COLO829 (cell line): ENCODE results near the gene TBC1D16.
"Not testable (repeated sequence)": the region's sequence is repeated elsewhere in the genome, so short reads cannot be mapped to it uniquely, and the experiment has no call there.

Source experiments
- DNase-seq: peaks from one replicate; pipeline ENCODE4 v3.0.0; 2012; ENCODE audit warnings: low spot score

Gene TBC1D16

GRCh38 chr17:80002690-80003490 is 32.8 kb downstream of the TBC1D16 start:
- no peak for DNase-seq

DNA sequence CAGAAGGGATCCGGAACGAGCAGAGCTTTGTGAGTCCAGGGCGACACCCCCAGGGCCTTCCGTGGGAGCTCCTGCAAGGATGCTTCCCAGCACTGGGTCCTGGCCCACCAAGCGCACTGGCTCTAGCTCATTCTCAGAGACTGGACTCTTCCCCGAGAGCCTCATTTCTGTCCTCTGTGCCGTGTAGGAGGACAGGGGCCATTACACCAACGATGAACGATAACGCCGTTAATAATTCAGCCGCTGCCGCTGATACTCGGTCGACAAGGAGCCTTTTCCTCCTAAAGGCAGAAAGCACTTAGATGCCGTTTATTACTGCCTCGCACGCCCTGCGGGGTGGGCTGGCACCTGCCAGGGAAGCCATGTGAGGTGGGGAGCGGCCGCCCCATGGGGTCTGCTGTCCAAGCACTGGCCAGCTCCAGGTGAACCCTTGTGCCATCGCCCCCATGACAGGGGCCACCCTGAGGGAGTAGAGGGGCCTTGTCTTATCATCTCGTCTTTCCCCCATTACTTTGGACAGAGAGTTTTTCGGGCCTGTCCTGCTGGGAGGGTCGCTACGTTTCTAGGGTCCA is 33.5 kb downstream of the TBC1D16 start:
- no peak for DNase-seq

GRCh38 chr17:80000981-80001775 is 34.5 kb downstream of the TBC1D16 start:
- no peak for DNase-seq

- no peak for DNase-seq
Measured at GRCh38 chr17:80000136-80000535, 35.5 kb downstream of the TBC1D16 start.

- DNase-seq = no peak
Measured at GRCh38 chr17:79997011-79997660, 38.5 kb downstream of the TBC1D16 start.

DNA sequence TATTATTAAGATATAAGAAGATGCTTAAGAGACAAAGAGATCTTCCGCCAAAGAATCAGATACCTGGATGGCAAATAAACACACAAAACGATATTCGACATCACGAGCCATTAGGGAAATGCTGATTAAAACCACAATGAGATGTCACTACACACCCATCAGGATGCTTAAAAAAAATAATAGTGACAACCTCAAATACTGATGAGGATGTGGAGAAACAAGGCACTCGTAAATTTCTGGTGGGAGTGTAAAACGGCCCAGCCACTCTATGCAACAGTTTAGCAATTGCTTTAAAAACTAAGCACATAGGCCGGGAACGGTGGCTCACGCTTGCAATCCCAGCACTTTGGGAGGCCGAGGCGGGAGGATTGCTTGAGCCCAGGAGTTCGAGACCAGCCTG is 39.4 kb downstream of the TBC1D16 start:
- no peak for DNase-seq

DNA sequence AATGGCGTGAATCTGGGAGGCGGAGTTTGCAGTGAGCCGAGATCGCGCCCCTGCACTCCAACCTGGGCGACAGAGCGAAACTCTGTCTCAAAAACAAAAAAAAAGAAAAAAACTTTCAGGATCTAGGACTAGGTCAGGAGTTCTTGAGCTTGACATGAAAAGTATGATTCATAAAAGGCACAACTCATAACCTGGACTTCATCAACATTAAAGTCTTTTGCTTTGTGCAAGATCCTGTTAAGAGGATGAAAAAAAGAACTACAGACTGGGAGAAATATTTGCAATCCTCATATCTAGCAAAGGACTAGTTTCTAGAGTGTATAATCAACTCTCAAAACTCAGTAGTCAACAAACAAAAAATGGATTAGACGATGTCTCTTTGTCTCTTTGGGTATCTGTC is 40.0 kb downstream of the TBC1D16 start:
- no peak for DNase-seq

DNA sequence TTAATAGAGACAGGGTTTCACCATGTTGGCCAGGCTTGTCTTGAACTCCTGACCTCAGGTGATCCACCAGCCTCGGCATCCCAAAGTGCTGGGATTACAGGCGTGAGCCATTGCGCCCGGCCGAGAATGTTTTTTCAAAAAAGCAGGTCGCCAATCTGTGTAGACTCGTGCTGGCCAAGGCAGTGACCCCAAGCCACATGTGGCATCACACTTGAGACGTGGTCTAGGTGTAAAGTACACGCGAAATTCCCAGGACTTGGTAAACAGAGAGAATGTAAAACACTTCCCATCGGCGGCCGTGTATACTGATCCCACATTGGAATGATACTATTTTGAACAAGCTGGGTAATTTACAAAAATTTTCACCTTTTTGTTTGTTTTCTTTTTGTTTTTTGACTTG is 41.1 kb downstream of the TBC1D16 start:
- no peak for DNase-seq

GRCh38 chr17:79994228-79994569 is 41.5 kb downstream of the TBC1D16 start:
- DNase-seq = not testable (repeated sequence)

DNA sequence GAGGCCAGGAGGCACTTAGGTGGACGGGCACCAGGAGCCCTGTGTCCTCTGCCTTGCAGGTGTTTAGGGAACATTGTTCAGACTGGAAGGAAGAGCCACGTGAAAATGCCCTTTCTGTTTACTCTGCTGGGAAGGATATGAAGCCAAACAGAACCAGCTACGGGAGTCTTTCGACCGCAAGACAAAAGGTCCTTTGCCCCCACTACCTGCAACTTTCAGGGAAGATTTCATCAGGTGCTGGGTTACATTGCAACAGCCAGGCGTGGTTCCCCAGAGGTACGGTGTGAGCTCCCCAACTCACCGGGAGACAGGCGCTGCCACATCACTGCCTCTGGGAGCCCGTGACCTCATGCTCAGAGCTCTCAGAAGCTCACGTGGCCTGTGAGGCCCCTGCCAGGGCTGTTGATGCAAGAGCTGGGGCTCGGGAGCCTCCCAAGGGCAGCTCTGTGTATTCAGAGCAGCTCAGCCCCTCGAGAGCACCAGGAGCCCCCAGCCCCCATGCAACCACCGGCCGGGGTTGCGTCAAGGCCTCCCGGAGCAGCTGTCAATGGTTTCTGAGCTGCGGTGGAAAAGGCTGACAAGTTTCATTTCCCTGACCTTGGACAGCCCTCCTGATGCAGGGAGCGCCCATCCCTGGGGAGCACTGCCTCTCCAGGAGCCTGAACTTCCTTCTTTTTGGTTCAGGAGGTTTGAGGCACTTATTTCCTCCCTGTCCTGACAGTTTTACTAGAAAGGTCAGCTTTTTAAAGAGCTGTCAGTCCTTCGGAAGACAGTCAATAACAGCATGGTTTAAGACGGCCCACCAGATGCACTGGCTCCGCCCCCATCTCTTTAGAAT is 42.1 kb downstream of the TBC1D16 start:
- DNase-seq = no peak

DNA sequence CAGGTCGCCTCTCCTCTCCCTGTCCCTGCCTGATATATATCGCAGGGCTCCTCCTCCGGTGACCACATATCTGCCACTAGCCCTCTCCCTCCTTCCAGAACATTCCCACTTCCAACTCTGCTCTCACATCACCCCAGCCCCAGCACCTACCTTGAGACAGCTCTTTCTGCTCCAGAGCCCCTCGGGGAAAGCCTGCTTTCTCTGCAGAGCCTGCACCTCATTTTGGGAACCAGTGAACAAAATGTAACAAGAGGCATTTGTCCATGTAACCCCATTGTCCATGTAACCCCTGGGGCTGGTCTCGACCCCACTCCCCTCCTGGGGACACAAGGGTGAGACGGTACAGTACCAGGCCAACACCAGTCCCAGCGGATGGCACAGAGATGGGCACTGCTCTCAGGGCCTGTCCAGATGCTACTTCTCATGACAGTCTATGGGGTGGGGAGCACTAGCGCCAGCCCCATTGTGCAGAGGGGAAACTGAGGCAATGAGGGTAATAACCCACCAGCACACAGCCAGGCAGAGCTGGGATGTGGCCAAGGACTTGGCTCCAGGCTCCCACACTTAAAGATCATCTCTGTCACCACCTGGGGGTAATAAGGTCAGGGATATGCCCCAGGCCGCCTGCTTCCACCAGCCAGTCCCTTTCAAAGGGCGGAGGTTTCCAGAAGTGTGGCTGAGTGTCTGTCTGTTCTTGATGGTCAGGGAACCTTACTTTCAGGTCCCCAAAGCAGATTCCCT is 42.9 kb downstream of the TBC1D16 start:
- DNase-seq = no peak

DNA sequence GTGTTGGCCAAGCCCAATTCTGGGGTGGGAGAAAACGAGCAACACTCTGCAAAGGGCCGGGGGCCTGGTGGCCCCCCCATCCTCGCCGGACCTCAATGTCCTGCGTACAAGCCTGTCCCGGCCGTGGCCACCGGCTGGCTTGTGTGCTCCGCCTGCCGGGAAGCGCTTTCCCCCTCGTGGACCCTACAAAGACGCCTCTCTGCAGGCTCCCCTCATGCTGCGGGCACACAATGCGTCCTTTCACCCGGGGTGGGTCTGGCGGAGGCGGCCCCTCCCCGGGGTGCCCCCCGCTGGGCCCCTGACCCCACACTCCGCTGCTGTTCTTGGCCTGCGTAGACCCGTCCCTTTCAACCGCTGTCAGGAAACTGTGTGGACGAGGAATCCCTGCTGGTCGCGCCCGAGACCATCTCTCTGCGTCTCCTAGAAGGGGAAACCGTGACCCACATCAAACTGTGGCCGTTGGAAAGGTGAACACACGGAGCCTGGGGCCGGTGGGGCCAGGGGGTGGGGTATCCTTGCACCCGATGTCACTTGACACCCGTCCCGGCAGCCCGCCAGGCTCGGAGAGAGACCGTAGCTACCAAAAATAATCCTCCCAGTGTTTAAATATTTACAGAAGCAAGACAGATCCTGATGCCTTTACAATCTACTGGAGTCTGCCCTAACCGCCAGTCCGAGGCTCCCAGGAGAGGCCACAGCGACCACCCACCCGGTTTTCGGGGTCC is 43.6 kb downstream of the TBC1D16 start:
- DNase-seq = no peak

DNA sequence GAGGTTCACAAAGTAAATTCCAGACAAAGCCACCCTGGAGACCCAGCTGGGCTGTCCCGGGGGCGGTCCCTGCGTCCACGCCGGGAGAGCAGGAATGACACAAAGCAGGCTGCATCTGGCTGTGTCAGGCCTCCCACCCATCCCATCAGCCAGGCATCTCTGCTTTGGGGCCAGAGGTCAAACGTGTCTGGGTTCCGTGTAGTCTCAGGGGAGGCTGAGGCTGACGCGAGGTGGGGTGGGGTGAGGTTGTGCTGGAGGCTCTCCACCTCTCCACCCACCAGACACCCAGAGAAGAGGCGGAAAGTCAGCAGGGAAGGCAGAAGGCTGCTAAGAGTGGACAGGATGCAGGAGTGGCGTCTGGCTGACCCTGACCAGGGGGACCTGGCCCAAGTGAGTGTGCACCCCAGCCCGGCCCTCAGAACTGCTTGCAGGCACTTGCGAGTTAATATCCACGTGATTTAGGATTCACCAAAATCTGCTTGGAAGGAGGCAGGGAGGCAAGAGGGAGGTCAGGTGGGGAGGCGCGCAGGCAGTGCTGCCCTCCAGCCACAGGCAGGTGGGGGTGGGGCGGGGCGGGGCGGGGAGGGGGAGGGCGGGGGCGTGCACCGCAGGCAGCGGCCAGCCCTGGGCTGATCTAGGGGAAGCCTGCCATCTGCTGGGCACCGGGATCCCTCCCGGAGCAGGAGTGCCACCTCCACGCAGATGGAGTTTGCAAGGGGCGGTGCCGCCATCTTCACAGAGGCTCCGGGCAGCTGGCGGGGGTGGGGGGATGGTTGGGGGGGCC is 44.3 kb downstream of the TBC1D16 start:
- peak; percentile 87 for DNase-seq

DNA sequence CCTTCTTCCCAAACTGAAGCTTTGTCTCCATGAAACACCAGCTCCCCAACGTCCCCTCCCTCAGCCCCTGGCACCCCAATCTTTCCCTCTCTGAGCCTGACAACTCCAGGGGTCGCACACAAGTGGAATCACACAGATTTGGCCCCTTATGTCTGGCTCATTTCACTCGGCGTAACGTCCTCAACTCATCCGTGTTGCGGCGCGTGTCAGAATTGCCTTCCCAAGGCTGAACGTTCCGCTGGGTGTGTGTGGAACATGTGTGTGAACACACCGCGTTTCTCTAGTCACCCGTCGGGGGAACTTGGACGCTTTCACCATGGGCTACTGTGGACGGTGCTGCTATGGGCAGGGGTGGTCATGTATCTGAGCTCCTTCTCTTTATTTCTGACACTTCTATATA is 45.0 kb downstream of the TBC1D16 start:
- DNase-seq = no peak

- DNase-seq = no peak
Measured at GRCh38 chr17:79990051-79990592, 45.5 kb downstream of the TBC1D16 start.

GRCh38 chr17:79989106-79989835 is 46.4 kb downstream of the TBC1D16 start:
- no peak for DNase-seq

- peak; percentile 65 for DNase-seq
Measured at GRCh38 chr17:79988185-79988971, 47.3 kb downstream of the TBC1D16 start.

DNA sequence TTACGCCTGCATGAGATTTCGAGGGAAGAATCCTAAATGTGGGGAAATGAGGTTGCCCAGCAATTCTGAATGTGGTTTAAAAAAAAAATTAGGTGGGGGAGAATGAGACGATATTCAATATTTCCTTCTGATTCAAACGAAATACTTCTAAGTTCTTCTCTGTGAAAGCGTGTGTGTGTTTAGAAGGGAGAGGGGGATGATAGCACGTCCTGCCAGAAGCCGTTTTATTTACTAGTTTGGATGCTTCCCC is 47.8 kb downstream of the TBC1D16 start:
- DNase-seq = no peak
